Vagina (tissue), 2 donors: ENCODE data around the gene TK1.

Experiments used
- POLR2AphosphoS5 ChIP-seq, 2 donors: sonication (generic); formaldehyde crosslinking; IDR thresholded peaks; one replicate each; pipeline ENCODE4 v1.9.0; 2017; ENCODE audit warnings: antibody characterized with exemption in 2 of 2, mild to moderate bottlenecking in 2 of 2, low read depth in 1 of 2; ENCODE audit not compliant: insufficient read depth in 1 of 2
- TF ChIP-seq, protein P1 (sequence below), 3 experiments: fragments of 450-650 bp in 2 of 3; fragments of 200-600 bp in 1 of 3; sonication (generic) in 1 of 3; IDR thresholded peaks; one replicate each; pipeline ENCODE4 v1.5.1; 2017 to 2019; ENCODE audit warnings: antibody characterized with exemption in 3 of 3, mild to moderate bottlenecking in 2 of 3, moderate library complexity in 2 of 3

DNA sequence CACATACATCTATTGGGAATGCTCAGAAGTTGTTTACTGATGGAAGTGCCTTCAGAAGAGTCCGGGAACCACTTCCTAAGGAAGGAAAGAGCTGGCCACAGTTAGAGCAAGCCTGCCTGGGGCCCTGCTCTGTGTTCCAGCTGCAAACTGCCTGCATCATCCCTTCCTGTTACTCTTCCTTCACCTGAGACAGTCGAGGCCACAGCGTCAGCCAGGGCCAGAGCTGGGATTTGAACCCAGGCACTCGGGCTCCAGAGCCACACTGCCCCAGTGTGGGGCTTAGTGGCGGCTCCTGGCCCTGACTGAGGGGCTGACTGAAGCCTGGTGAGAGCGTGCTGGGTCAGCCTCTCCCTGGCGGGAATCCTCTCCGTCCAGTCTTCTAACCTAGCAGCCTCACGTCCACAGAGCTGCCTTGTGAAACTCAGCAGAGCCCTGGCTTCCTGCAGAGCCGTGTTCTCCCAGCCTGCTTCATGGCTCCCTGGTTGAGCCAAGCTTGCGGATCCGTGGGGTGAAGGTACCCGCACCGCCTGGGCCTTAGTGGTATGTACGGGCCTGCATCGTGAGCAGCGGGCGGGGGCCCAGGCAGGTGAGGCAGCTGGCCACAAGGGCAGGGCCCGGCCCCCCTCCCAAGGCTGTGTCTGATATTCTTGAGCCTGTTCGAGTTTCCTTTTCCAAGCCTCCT, 45.3 kb downstream of the TK1 start:
- TF ChIP-seq, protein P1, sequence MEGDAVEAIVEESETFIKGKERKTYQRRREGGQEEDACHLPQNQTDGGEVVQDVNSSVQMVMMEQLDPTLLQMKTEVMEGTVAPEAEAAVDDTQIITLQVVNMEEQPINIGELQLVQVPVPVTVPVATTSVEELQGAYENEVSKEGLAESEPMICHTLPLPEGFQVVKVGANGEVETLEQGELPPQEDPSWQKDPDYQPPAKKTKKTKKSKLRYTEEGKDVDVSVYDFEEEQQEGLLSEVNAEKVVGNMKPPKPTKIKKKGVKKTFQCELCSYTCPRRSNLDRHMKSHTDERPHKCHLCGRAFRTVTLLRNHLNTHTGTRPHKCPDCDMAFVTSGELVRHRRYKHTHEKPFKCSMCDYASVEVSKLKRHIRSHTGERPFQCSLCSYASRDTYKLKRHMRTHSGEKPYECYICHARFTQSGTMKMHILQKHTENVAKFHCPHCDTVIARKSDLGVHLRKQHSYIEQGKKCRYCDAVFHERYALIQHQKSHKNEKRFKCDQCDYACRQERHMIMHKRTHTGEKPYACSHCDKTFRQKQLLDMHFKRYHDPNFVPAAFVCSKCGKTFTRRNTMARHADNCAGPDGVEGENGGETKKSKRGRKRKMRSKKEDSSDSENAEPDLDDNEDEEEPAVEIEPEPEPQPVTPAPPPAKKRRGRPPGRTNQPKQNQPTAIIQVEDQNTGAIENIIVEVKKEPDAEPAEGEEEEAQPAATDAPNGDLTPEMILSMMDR (IDR thresholded peaks at IDR 0.05) = no peak
- peak in 1 of 2 donors; percentile 48 for TF ChIP-seq POLR2AphosphoS5 (IDR thresholded peaks at IDR 0.05; ENCODE audit: insufficient read depth in 1 of 2, low read depth in 1 of 2)
